Muscle layer of duodenum (tissue), 2 donors: ENCODE measurements around the gene INO80C.
"Not testable (repeated sequence)": the region's sequence is repeated elsewhere in the genome, so short reads cannot be mapped to it uniquely, and the experiment has no call there.

Experiments used
- H3K27ac ChIP-seq: one replicate; pipeline ENCODE4 v1.7.0; 2013; ENCODE audit warnings: mild to moderate bottlenecking, low read length
- H3K27me3 ChIP-seq: one replicate; pipeline ENCODE4 v1.7.0; 2013; ENCODE audit warnings: low read depth, mild to moderate bottlenecking, control low read depth, low read length
- H3K36me3 ChIP-seq, 2 donors: one replicate each; pipeline ENCODE4 v1.7.0; 2013; ENCODE audit warnings: low read length in 2 of 2, control low read depth in 1 of 2, mild to moderate bottlenecking in 1 of 2; ENCODE audit not compliant: insufficient read depth in 2 of 2, control insufficient read depth in 1 of 2
- H3K4me1 ChIP-seq, 2 donors: one replicate each; pipeline ENCODE4 v1.7.0; 2013; ENCODE audit warnings: low read length in 2 of 2, mild to moderate bottlenecking in 2 of 2, control low read depth in 1 of 2, moderate library complexity in 1 of 2; ENCODE audit not compliant: insufficient read depth in 2 of 2, control insufficient read depth in 1 of 2
- H3K4me3 ChIP-seq, 2 donors: one replicate each; pipeline ENCODE4 v1.7.0; 2013; ENCODE audit warnings: low read length in 2 of 2, low read depth in 1 of 2, mild to moderate bottlenecking in 1 of 2
- H3K9me3 ChIP-seq, 2 donors: one replicate each; pipeline ENCODE4 v1.7.0; 2013; ENCODE audit warnings: low read length in 2 of 2, control low read depth in 1 of 2, mild to moderate bottlenecking in 1 of 2; ENCODE audit not compliant: control insufficient read depth in 1 of 2
- donor health status: healthy.

INO80C gene

DNA sequence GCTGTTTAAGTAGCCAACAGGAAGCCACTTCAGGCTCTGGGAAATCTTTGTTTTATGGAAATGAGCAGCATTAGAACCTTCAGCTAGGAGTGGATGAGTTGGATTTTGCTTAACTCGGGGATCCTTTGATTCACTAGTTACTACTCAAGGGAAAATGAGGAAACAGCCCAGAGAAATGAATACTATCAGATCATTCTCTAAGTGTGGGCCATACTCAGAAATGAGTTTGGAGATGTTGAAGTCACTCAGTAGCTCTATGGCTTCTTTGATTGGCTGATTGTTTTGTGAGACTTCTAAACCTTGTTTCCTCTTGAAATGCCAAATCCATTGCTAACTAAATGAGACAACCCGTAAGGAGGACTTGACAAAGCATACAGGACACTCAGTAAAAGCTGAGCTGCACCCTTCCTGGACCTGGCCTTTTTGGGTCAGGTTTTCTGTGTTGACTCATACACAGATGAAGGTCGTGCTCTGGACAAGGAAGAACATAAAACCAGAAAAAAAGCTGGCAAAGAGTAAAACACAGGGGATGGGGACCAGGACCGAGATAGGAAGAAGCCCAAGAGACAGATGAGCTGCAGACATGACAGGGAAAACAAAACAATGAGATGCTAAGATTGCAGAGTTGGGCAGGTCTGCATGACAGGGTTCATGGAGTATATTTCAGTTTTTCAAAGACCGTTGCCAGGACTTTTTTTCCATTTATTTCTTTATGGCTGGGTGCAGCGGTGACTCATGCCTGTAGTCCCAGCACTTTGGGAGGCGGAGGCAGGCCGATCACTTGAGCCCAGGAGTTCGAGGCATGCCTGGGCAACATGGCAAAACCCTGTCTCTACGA is 41.6 kb downstream of the INO80C start:
- H3K27ac ChIP-seq, result no peak overlapping the region
- no peaks in the 10 kb centered on the region for H3K27me3 ChIP-seq
- peaks cover 8% of the 10 kb centered on the region in 2 donors for H3K4me1 ChIP-seq
- peaks cover 0 to 2% of the 10 kb centered on the region in 2 donors for H3K9me3 ChIP-seq
- H3K36me3 ChIP-seq, result no peaks in the 10 kb centered on the region
- no peak overlapping the region for H3K4me3 ChIP-seq

DNA sequence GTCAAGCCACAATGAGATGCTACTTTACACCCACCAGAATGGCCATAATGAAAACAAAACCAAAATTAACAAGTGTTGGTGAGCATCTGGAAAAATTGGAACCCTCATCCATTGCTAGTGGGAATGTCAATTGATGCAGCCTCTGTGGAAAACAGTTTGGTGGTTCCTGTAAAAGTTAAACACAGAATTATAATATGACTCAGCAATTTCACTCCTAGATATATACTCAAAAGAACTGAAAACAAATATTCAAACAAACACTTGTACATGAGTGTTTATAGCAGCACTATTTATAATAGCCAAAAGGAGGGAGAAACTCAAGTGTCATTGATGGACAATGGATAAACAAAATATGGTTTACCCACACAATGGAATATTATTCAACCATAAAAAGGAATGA is 43.0 kb downstream of the INO80C start:
- H3K9me3 ChIP-seq, result peaks cover 0 to 2% of the 10 kb centered on the region in 2 donors
- peaks cover 0 to 8% of the 10 kb centered on the region in 2 donors for H3K4me1 ChIP-seq
- H3K36me3 ChIP-seq, result no peaks in the 10 kb centered on the region
- no peaks in the 10 kb centered on the region for H3K27me3 ChIP-seq
- no peak overlapping the region for H3K27ac ChIP-seq
- H3K4me3 ChIP-seq, result no peak overlapping the region

DNA sequence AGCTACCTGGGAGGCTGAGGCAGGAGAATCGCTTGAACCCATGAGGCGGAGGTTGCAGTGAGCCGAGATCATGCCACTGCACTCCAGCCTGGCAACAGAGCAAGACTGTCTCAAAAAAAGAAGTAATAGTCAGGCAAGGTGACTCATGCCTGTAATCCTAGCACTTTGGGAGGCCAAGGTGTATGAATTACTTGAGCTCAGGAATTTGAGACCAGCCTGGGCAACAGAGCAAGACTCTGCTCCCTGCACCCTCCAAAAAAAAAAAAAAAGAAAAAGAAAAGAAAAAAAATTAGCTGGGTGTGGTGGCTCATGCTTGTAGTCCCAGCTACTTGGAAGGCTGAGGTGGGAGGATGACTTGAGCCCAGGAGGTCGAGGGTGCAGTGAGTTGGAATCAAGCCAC is 44.7 kb downstream of the INO80C start:
- not testable (repeated sequence) for H3K27me3 ChIP-seq, H3K9me3 ChIP-seq, H3K27ac ChIP-seq, H3K4me3 ChIP-seq, H3K36me3 ChIP-seq, H3K4me1 ChIP-seq

DNA sequence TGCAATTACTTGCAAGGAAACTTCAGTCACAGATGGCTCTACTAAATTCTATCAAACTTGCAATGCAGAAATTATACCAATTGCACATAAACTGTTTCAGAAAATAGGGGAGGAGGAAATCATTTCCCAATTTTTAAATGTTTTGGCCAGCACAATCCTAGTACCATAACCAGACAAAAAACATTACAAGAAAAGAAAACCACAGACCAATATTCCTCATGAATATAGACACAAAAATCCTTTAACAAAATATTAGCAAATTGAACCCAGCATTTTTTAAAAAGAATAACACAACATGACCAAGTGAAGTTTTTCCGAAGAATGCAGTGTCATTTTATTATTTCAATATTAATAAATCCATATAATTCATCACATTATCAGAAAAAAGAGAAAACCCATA is 45.8 kb downstream of the INO80C start:
- H3K4me1 ChIP-seq, result no peaks in the 10 kb centered on the region
- H3K4me3 ChIP-seq, result no peak overlapping the region
- no peak overlapping the region for H3K27ac ChIP-seq
- peaks cover 0 to 2% of the 10 kb centered on the region in 2 donors for H3K9me3 ChIP-seq
- H3K36me3 ChIP-seq, result no peaks in the 10 kb centered on the region
- H3K27me3 ChIP-seq, result no peaks in the 10 kb centered on the region

DNA sequence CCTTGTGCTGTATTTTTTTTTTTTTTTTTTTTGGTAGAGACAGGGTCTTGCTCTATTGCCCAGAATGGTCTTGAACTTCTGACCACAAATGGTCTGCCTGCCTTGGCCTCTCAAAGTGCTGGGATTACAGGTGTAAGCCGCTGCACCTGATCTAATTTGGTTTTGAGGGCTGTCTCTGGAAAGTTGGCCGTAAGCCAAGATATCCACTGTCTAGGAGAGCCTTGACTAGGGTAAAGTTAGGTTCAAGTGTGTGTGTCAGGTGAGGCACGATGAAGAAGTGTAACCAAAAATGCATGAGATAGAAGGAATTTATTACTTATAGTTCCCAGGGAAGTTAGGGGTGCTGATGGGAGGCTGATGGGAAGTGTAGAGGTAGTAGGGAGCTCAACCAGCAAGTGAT is 46.7 kb downstream of the INO80C start:
- Histone ChIP-seq H3K4me3 (no peak overlapping the region), H3K9me3 (peaks cover 0 to 2% of the 10 kb centered on the region in 2 donors), H3K4me1 (no peaks in the 10 kb centered on the region), H3K27ac (no peak overlapping the region), H3K36me3 (no peaks in the 10 kb centered on the region), H3K27me3 (no peaks in the 10 kb centered on the region)

DNA sequence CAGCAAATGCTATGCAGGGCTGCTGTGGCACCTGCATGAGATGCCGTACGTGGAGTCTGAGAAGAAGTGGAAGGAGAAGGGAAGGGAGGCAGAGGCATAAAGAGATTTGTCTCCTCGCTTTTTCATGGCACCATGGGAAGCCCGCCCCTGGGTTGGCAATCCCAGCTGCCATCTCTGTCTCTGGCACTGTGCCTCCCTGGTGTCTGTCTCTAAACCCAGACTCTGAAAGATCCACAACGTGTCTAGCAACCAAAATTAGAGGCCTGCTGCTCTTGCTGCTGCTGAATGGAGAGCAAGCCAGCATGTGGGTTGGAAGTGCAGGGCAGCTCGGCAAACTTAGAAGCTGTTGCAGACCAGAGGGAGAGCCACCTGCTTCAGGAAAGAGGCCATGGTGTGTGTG is 53.1 kb downstream of the INO80C start:
- H3K27ac ChIP-seq, result no peak overlapping the region
- H3K36me3 ChIP-seq, result no peaks in the 10 kb centered on the region
- no peaks in the 10 kb centered on the region for H3K4me1 ChIP-seq

DNA sequence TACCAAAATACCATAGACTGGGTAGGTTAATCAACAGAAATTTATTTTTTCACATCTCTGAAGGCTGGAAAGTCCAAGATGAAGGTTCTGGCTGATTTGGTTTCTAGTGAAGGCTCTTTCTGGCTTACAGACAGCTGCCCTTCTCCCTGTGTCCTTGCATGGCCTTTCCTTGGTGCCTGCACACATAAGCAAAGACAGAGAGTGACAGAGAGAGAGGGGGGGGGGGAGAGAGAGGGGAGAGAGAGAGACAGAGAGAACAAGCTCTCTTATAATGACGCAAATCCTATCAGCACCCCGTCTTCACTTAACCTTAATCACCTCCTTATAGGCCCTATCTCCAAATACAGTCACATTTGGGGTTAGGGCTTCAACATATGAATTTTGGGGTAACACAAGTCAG is 53.9 kb downstream of the INO80C start:
- no peak overlapping the region for H3K4me3 ChIP-seq
- no peaks in the 10 kb centered on the region for H3K4me1 ChIP-seq
- no peaks in the 10 kb centered on the region for H3K27me3 ChIP-seq
- no peaks in the 10 kb centered on the region for H3K36me3 ChIP-seq
- H3K9me3 ChIP-seq, result no peaks in the 10 kb centered on the region
- no peak overlapping the region for H3K27ac ChIP-seq

More for the DNA sequence above, 53.1 kb downstream of the INO80C start:
- Histone ChIP-seq H3K9me3 (no peaks in the 10 kb centered on the region), H3K4me3 (no peak overlapping the region), H3K27me3 (no peaks in the 10 kb centered on the region)

DNA sequence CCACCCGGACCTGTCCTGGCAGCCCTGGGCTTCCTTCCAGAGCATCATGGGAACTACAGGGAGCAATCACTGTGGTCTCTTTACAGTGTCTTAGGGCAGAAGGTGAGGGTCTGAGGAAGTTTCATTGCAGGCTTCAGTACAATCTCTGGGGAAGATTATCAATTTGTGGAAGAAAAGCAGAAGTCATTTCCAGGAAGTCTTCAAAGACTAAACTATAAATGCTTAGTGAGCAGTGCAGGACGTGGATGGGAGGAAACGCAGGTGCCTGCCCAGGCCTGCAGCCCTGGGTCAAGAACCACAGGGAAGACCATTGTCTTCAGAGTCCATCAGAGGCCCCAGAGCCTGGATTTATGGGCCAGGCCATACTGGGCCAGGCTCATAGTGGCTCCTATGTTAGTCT is 54.3 kb downstream of the INO80C start:
- Histone ChIP-seq H3K36me3 (no peaks in the 10 kb centered on the region), H3K27ac (no peak overlapping the region), H3K4me3 (no peak overlapping the region), H3K4me1 (no peaks in the 10 kb centered on the region), H3K27me3 (no peaks in the 10 kb centered on the region), H3K9me3 (no peaks in the 10 kb centered on the region)

DNA sequence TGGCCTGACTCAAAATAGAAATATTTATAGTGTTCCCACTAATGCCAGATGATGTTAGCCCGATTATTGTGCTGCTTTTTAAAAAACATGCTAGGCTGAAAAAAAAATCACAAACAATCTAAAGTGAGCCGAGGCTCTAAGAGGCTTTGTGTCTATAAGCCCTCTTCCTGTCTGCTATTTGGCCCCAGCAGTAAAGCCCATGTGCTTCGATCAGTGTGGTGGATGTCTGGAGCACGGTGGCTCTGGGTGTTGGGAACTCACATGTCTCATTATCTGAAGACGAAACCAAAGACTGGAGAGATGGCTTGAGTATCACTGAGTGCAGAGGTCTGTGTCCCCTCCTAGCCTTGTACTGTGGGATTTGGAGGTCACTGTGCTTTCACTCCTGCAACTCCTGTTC is 55.1 kb downstream of the INO80C start:
- Histone ChIP-seq H3K4me3 (no peak overlapping the region), H3K9me3 (no peaks in the 10 kb centered on the region), H3K36me3 (no peaks in the 10 kb centered on the region), H3K27me3 (no peaks in the 10 kb centered on the region), H3K27ac (no peak overlapping the region), H3K4me1 (no peaks in the 10 kb centered on the region)

DNA sequence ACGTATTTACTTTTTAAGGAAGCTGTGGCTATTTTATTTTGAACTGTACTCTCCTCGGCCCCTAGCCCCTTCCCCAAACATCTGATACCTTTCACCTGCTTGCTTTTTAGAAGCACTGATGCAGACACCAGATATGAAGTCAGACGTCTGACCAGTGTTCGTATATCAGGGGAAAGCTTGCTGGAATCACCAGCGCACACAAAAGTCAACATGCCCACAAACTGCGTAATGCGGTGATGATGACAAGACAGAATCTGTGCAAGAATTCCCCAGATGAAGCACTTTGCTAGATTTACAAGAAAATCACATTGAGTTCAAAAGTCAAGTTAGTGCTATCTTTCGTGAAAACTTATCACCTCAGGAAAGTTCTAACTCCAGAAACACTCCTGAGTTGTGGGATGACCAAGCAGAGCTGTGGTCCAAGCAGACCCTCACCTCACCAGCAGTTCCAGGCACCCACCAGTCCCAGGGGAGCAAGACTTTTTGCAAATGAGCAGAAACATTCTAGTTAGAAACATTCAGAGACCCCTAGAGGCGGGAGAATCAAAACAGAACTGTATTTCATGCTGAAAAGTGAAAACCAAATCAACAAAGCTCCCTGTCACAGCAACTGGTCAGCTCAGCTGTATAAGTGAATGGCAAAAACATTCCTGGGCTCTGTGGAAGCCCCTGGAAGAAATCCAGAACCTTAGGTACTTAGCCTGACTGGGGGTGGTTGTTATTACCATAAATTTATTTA is 55.7 kb downstream of the INO80C start:
- no peak overlapping the region for H3K4me3 ChIP-seq

DNA sequence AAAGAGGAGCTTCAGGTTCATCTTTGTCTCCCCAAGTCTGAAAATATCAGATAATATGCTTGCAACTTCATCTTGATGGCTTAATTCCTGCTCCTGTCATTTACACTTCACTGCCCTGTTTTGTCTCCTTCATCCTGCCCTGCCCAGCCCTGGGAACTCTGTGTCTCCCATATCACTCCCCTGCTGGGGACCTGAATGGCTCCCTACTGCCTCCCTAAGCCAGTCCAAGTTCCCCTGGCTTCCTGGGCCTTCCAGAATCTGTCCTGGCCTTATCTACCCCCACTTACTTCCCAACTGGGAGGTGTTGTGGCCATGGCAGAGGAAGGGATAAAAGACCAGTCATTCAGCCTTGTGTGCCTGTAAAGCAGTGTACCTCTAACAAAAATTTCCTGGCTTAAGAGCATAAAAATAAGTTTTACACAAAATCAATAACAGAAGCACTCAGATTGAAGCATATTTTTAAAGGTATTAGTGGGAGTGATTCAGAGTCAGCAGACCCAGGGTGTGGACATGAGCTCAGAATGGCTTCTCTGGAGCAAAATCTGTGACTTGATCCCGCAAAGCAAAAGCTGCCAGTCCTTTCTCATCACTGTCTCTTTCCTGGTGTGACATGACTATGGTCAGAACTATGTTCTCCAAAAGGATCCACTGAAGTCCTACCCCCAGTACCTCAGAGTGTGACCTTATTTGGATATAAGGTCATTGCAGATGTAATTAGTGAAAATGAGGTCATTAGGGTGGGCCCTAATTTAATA is 59.1 kb downstream of the INO80C start:
- no peak overlapping the region for H3K27ac ChIP-seq
- no peaks in the 10 kb centered on the region for H3K36me3 ChIP-seq
- no peaks in the 10 kb centered on the region for H3K27me3 ChIP-seq
- no peaks in the 10 kb centered on the region for H3K4me1 ChIP-seq
- H3K9me3 ChIP-seq, result peaks cover 0 to 3% of the 10 kb centered on the region in 2 donors
- no peak overlapping the region for H3K4me3 ChIP-seq

More for the DNA sequence above, 55.7 kb downstream of the INO80C start:
- Histone ChIP-seq H3K36me3 (no peaks in the 10 kb centered on the region), H3K27me3 (no peaks in the 10 kb centered on the region), H3K4me1 (no peaks in the 10 kb centered on the region), H3K9me3 (no peaks in the 10 kb centered on the region), H3K27ac (no peak overlapping the region)
